HepG2 (cell line): Measurements from ENCODE around the gene CREM. TPM values are rescaled to one million over a fixed set of nuclear protein-coding genes. Genes with fewer than 3 reads are reported as not detected.
A peak's percentile ranks its signal among the peaks of the same experiment; 100 is the strongest.

Experiments used
- ATF7-NPFF ChIP-seq: sonication (generic); formaldehyde crosslinking; IDR thresholded peaks from 2 replicates; pipeline ENCODE4 v1.8.1; 2023; ENCODE audit warnings: mild to moderate bottlenecking, low read depth, missing genetic modification reagents, moderate library complexity
- CENPT ChIP-seq: sonication (generic); formaldehyde crosslinking; IDR thresholded peaks from 2 replicates; pipeline ENCODE4 v1.8.0; 2022; ENCODE audit warnings: low read depth, mild to moderate bottlenecking, moderate library complexity, missing genetic modification reagents
- CHD2 ChIP-seq: IDR thresholded peaks from 2 replicates; pipeline ENCODE4 v1.6.1; 2011; ENCODE audit warnings: low read depth, low read length, improper control_type of control experiment
- FOXK2 ChIP-seq: fragments of 450-650 bp; IDR thresholded peaks from 2 replicates; pipeline ENCODE4 v1.6.1; 2016
- GABPA ChIP-seq, 2 experiments: IDR thresholded peaks; 2 replicates each; pipeline ENCODE4 v1.6.1; 2011 to 2016; ENCODE audit warnings: low read depth in 2 of 2, low read length in 1 of 2, missing biosample characterization in 1 of 2, missing genetic modification characterization in 1 of 2
- NR2F1 ChIP-seq, 2 experiments: fragments of 450-650 bp in 1 of 2; formaldehyde crosslinking in 1 of 2; IDR thresholded peaks; 2 replicates each; pipeline versions ENCODE4 v1.5.0 to v1.6.1; 2016 to 2020; ENCODE audit warnings: mild to moderate bottlenecking in 1 of 2, missing compliant biosample characterization in 1 of 2, missing genetic modification reagents in 1 of 2, moderate library complexity in 1 of 2
- NR3C1 ChIP-seq: sonication (generic); formaldehyde crosslinking; IDR thresholded peaks from 2 replicates; pipeline ENCODE4 v1.4.0; 2020; ENCODE audit warnings: missing genetic modification reagents
- POLR2A ChIP-seq, 2 experiments: IDR thresholded peaks; 2 replicates each; pipeline ENCODE4 v1.6.1; 2011; ENCODE audit warnings: low read depth in 2 of 2, low read length in 2 of 2, mild to moderate bottlenecking in 1 of 2, moderate library complexity in 1 of 2; ENCODE audit not compliant: insufficient read depth in 1 of 2
- SALL1 ChIP-seq: sonication (generic); formaldehyde crosslinking; IDR thresholded peaks from 2 replicates; pipeline ENCODE4 v1.8.0; 2022; ENCODE audit warnings: mild to moderate bottlenecking, missing genetic modification reagents
- SP4 ChIP-seq: sonication (generic); formaldehyde crosslinking; IDR thresholded peaks from 2 replicates; pipeline ENCODE4 v1.8.1; 2023; ENCODE audit warnings: mild to moderate bottlenecking, missing genetic modification reagents
- TARDBP ChIP-seq: sonication (generic); formaldehyde crosslinking; IDR thresholded peaks from 2 replicates; pipeline ENCODE4 v1.8.0; 2022; ENCODE audit warnings: mild to moderate bottlenecking, missing genetic modification reagents
- ZNF12 ChIP-seq: sonication (generic); formaldehyde crosslinking; IDR thresholded peaks from 2 replicates; pipeline ENCODE4 v1.5.0; 2020; ENCODE audit warnings: missing genetic modification reagents
- ZNF207 ChIP-seq: fragments of 450-650 bp; IDR thresholded peaks from 2 replicates; pipeline ENCODE4 v1.6.1; 2016; ENCODE audit warnings: antibody characterized with exemption, borderline replicate concordance
- ZNF281 ChIP-seq: sonication (generic); formaldehyde crosslinking; IDR thresholded peaks from 2 replicates; pipeline ENCODE4 v1.4.0; 2020; ENCODE audit warnings: missing genetic modification reagents, borderline replicate concordance
- ZNF441 ChIP-seq: sonication (generic); formaldehyde crosslinking; IDR thresholded peaks from 2 replicates; pipeline ENCODE4 v1.7.0; 2021; ENCODE audit warnings: missing genetic modification reagents, borderline replicate concordance
- ZNF691 ChIP-seq: sonication (generic); formaldehyde crosslinking; IDR thresholded peaks from 2 replicates; pipeline ENCODE4 v1.4.0; 2020; ENCODE audit warnings: missing genetic modification reagents, low read depth, mild to moderate bottlenecking, borderline replicate concordance
- ZNF777 ChIP-seq: sonication (generic); formaldehyde crosslinking; IDR thresholded peaks from 2 replicates; pipeline ENCODE4 v1.4.0; 2020; ENCODE audit warnings: missing genetic modification reagents
- ZSCAN5A ChIP-seq: sonication (generic); formaldehyde crosslinking; IDR thresholded peaks from 2 replicates; pipeline ENCODE4 v1.8.0; 2022; ENCODE audit warnings: mild to moderate bottlenecking, missing genetic modification reagents, borderline replicate concordance
- ZXDC ChIP-seq: sonication (generic); formaldehyde crosslinking; IDR thresholded peaks from 2 replicates; pipeline ENCODE4 v1.5.0; 2020; ENCODE audit warnings: mild to moderate bottlenecking, missing genetic modification reagents
- polyA plus RNA-seq, 8 experiments: library from polyadenylated mRNA; depleted of rRNA in 3 of 8; stranded (reverse) in 7 of 8; unstranded in 1 of 8; fragments of >200 nt; fragmentation: Illumina TruSeq in 4 of 8; extraction: Trizol in 4 of 8; gene quantifications; 2 replicates each; pipeline versions ENCODE4 v1.2.1 to v1.2.3, GENCODE V29; 2011 to 2016; ENCODE audit warnings: low read depth in 4 of 8, missing spikeins in 1 of 8, mixed read lengths in 1 of 8; ENCODE audit not compliant: insufficient read depth in 1 of 8
- total RNA-seq, 5 experiments: library from RNA; depleted of rRNA; stranded (reverse); fragments of >200 nt; fragmentation: Illumina TruSeq; extraction: Trizol; gene quantifications; 2 replicates each; pipeline ENCODE4 v1.2.3, GENCODE V29; 2016; ENCODE audit warnings: low read depth in 1 of 5

Gene CREM
- total and polyA plus RNA-seq, 2 of the 13 experiments (the other 11 are each of a cell fraction or from before 2014, with no cell fraction given): 21.3 to 25.4 TPM

- TF ChIP-seq ATF7-NPFF (no peak), ZNF777 (CRISPR knock-in tag) (no peak), SALL1 (peak; percentile 39; the same call in 1 of the 2 replicates), CENPT (CRISPR knock-in tag) (no peak), TARDBP (0 out of 2 replicates have a peak, but pooled peaks have one; percentile 20), ZSCAN5A (CRISPR knock-in tag) (no peak), ZXDC (no peak), NR3C1 (no peak), ZNF691 (CRISPR knock-in tag) (no peak), ZNF281 (no peak), SP4 (CRISPR knock-in tag) (no peak), NR2F1 (CRISPR knock-in tag; IDR thresholded peaks at IDR 0.05) (peak; percentile 66 to 79; a peak in 3 of 4 replicates), GABPA (IDR thresholded peaks at IDR 0.05; ENCODE audit: low read depth, low read length) (no peak), GABPA (CRISPR knock-in tag; IDR thresholded peaks at IDR 0.05; ENCODE audit: low read depth) (no peak), FOXK2 (no peak), ZNF441 (CRISPR knock-in tag) (no peak), ZNF12 (peak; percentile 31; the same call in 1 of the 2 replicates), POLR2A (IDR thresholded peaks at IDR 0.05; ENCODE audit: insufficient read depth in 1 of 2, low read depth in 2 of 2, low read length in 2 of 2) (no peak), CHD2 (no peak), ZNF207 (no peak)
Measured at GRCh38 chr10:35219891-35220890, 93.5 kb downstream of the CREM start (continued).
